Ramos (cell line): Measurements from ENCODE around the gene MYO3A.

Experiments used
- in situ Hi-C: fragments of 300-500 bp; cut with MboI; formaldehyde crosslinking; loops from one replicate; pipeline ENCODE4 v1.14.3; 2022; ENCODE audit warnings: low sequenced_read_pairs; ENCODE audit not compliant: unreplicated experiment

The MYO3A gene

DNA sequence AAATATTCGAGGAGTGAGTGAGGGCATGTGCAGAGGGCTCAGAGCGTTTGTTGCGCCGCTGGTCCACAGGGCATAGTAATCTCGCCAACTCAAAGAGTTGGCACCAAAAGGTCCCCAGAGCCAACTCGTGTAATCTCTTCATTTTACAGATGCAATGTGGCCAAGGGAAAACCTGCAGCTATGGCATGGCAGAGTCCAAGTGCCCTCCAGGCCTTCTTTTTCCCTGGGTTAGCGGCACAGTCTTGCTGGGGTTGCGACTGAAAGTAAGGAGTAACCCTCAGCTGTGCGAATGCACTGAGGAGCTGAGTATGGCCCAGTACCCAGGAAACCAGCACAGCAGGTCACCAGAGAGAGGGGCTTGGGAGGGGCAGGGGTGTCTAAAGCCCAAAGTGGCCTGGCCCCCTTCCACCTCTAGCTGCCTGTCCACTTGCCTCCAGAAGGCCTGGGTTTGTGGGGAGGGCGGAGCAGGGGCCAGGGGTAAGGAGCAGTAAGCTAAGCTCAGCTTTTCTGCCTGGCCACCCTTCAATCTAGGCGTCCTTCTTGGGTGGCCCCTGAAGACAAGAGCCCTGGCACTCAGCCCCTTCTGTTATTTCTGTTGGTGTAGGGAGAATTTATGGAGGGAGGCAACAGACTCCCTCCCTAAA is 279.2 kb downstream of the MYO3A start:
- in situ Hi-C loops, result no loop called here

DNA sequence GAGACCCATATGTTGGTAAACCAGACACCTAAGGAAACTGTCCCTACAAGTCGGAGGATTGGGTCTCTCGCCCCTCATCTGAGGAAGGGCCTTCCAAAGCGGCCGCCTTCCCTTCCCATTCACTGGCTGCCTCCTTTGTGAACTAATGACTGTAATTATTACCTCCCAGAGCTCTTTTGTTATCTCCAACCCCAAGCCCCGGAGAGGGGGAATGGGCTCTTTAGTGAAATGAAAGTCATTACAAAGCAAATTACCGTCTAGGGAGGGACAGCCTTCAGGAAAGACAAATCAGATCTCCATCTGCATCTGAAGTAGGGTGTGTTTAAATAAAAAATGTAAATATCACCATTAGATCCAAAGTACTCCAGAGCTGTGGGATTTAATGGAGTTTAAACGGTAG is 280.0 kb downstream of the MYO3A start:
- in situ Hi-C loops, result no loop called here

DNA sequence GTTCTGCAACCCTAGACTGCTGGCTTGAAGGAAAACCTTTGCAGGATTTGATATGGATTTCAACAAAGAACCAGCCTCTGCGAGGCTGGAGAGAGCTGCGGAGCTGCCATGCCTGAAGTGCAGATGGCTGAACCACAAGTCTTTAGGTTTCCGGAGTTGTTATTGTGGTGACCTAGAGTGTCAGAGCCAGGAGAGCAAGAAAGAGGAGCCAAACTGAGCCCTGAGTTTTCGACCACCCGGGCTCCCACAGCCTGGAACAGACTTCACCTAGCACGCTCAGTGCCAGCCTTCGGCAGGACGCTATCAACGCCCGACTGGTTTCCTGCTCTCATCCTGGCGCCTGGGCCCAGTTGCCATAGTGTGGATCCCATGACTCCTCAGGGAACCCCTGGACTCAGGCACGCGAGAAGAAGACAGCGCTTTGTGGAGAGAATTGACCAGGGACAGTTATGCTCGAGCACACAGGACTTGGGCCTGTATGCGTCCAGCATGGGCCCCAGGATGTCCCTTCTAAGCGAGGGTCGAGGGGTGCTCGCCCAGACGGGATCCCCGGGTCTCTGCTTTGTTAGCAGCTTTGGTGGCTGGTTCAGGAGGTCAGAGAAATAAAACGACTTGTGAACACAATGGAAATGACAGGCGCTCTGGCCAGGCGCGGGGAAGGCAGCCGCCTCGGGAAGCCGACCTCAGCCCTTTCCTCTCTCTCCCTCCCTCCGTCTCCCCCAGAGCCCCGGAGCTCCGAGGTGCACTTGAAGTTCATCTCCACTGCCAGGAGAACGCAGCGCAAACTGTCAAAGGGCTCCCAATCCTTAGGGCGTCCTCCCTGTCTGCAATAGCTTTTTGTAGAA is 280.7 kb downstream of the MYO3A start:
- in situ Hi-C loops, result no loop called here

DNA sequence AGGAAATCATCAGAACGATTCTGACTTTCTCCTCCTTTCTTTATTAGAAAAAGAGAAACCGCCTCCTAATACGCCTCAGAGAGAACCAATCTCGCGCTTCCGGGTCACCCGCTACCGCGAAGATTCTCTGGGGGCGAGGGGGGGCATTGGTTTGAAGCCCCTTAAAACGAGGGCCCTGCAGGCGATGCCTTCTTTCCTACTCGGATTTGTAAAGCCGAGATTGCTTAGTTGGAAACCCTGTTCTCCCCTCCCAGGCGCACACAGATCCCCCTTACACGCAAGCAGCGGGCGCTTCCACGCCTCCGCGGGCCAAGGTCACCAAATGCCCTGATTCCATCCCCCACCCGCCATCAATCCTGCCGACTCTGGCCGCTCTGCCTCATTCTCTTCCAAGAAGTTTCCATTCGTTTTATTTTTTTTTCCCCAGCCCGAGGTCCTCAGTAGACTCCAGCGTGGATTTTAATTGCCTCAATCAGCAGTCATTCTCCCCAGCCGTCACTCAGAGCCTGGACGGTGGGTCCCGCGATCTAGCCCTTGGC is 281.4 kb downstream of the MYO3A start:
- in situ Hi-C loops, result no loop called here

DNA sequence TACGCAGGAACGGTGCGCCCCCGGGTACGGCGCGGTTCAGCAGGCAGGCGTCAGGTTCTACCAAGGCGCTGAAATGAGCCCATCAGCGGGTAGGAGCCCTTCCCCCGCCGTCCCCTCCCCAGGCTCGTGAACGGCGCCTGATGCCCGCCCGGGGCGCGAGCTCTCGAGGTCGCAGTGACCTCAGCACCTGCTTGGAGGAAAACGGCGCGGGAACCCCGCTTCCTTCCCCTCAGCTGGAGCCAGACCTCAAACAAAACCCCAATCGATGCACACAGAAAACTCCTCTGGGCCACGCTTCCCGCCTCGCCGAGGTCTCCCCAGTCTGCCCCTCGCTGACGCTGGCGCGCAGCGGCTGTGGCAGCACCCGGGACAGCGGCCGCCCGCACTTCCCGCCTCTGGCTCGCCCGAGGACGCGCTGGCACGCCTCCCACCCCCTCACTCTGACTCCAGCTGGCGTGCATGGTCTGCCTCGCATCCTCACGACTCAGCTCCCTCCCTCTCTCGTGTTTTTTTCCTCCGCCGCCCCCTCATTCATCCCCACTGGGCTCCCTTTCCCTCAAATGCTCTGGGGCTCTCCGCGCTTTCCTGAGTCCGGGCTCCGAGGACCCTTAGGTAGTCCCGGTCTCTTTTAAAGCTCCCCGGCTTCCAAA is 282.0 kb downstream of the MYO3A start:
- in situ Hi-C loops, result no loop called here

DNA sequence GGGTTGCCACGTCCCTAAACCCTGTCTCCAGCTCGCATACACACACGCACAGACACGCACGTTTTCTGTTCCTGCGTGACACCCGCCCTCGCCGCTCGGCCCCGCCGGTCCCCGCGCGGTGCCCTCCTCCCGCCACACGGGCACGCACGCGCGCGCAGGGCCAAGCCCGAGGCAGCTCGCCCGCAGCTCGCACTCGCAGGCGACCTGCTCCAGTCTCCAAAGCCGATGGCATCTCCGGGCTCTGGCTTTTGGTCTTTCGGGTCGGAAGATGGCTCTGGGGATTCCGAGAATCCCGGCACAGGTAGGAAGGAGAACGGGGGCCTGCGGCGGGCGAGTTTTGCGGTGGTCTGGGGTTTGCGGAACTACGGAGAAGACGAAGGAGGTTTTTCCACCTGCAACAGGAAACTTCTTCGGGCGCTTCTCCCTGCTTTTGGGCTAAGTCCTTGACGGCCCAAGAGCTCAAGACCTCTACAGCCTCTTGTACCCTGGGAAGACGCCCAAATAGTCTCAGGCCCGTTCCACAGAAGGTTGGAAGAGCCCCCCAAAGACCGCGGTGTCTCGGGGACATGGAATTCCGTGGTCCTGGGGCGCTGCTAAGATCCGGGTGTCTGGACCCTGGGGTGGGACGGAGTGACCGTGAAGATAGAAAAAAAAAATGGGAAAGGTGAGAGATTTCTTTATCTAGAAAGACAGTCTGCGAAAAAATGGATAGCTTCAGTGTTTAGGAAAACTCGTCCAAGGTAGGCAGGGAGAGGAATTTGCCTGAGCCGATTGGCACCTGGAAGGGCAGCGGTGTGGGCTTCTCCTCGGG is 282.8 kb downstream of the MYO3A start, which contains the start of gene GAD2:
GAD2 (plus strand) TSS at position 190 of the 811 bp plus-strand sequence; CDS start at position 226, 36 bp downstream.
- in situ Hi-C loops, result no loop called here

DNA sequence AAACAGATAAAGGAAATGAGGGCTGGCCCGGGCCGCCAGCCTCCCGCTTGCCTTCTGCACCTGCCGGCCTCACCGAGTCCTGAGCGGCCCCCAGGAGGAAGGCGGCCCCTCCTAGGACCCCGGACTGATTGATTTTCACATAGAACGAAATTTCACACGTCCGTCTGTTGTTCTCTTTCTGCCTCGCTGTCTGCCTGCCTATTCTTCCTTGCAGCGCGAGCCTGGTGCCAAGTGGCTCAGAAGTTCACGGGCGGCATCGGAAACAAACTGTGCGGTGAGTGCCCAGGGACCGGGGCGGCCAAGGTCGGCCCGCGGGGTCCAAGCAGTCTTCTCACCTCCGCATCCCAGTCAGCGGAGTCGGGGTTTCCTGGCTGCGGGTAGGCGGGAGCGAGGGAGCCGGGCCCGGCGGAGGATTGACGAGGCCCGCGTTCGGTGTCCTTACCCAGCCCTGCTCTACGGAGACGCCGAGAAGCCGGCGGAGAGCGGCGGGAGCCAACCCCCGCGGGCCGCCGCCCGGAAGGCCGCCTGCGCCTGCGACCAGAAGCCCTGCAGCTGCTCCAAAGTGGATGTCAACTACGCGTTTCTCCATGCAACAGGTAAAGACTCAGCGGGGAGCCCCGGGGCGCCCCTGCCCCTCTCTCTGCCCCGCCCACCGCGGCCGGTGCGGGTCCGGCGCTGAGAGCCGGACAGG is 283.5 kb downstream of the MYO3A start:
- in situ Hi-C loops, result no loop called here

DNA sequence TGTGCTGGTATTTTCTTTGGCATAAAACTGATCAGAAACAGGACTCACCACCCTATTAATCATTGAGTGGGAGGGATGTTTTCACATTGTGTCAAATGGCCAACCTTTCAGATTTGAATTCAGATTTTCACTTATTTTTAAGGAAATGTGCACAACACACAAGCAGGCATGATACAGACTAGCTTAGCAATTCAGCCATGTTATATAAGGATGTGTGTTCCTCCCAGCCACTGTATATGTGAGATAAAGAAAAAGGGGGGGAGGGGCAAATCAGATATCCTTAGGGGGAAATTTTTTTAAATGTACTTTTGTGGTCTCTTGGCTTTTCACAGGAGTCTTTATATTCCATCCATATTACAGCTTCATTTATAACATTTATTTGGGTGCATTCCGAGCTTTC is 285.6 kb downstream of the MYO3A start:
- in situ Hi-C loops, result no loop called here

DNA sequence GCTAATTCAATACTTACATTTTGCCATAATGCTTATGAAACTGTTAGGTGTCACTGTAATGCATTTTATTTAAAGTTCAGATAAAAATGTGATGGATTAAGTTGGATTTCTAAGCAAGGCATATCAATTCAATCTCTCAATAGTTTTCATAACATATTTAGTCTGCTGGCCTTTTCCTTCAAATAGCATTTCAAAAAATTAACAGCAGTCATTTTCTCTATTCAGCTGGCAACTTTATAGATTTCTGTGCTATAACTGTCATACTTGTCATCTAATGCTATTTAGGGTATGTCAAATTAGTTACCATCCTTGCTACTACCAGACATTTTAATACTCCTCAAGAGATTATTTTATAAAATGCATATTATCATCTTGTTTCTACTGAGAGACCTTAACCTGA is 286.9 kb downstream of the MYO3A start:
- in situ Hi-C loops, result no loop called here

DNA sequence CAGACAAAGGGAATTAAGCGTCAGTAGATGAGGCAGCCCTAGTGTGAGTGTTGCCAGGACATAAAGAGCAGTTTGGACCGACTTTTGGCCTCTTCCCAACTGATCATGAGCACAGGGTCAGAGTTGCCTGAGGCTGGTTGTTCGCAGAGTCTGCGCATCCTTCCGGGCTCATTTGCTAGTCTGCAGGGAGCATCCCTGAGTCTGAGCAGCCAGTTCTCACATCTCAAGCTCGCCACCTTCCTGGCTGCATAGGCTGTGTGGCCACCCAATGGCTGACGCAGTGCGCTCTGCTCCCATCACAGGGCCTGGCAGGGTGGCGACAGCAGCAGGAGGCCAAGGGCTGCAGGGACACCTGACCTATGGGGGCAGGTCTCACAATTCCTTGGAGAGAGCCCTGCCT is 287.5 kb downstream of the MYO3A start:
- in situ Hi-C loops, result no loop called here

DNA sequence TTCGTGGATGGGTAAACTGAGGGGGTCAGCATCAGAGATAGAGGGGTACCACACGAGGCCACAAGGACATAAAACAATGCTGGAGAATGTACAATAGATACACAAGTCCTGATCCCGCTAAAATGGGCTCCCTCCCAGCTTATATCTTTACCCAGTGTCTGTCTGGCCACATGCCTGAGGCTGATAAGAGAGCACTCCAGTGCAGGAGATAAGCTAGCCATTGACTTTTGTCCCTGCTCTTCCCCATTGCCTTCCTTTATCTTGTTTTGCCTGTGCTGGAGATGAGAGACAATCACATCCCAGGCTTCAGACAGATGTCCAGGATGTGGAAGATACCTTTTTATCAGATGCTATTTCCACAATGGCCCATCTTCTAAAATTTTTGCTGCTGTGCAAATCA is 288.5 kb downstream of the MYO3A start:
- in situ Hi-C loops, result no loop called here

DNA sequence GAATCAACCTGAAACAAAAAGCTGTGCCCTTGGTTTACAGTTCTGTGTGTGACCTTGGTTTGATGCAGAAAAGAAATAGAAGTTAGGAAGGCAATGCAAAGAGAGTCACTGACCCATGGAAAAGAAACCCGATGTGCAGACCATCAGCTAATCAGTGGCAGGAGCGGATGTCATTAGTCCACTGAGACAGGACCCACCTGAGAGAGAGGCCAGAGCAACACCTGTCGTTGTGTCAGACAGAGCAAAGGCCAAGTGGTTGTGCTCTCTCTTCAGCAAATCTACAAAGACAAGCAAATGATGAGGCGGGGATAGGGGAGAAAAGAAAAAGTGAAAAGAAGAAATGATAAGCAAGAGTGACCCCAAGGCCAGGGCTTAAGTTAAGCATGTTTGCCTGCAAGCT is 291.3 kb downstream of the MYO3A start:
- in situ Hi-C loops, result no loop called here

DNA sequence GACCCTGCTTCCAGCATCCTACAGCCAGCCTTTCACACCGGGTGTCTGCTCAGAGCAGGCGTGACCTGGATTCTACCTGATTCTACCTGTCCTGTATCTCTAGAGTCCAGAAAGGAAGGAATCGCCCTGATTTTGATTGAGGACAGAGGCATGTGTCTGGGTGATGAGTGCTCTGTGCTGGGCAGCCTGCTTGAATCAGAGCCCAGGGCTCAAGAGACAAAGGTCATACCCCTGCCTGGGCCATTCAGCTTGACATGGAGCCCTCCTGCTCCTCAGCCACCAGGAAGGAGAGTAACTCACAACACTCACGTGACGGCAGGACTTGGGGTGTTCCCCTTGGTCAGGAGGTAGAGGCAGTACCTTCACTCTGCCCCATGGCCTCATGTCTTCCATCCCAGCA is 293.8 kb downstream of the MYO3A start:
- in situ Hi-C loops, result no loop called here

DNA sequence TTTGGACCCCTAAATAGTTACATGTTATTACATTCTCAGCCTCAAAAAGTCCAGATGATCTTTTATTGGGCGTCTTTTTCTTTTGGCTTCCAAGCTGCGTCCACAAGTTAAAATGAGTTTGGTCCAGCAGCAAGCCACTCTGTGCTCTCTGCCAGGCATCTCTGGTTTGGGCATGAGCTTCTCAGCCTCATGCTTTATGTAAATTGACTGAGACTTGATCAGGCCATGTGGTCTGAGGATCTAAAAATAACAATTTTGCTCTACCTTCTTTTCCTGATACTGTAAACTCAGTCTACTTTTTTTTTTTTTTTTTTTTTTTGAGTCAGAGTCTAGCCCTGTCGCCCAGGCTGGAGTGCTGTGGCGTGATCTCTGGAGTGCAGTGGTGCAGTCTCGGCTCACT is 298.1 kb downstream of the MYO3A start:
- in situ Hi-C loops, result no loop called here

DNA sequence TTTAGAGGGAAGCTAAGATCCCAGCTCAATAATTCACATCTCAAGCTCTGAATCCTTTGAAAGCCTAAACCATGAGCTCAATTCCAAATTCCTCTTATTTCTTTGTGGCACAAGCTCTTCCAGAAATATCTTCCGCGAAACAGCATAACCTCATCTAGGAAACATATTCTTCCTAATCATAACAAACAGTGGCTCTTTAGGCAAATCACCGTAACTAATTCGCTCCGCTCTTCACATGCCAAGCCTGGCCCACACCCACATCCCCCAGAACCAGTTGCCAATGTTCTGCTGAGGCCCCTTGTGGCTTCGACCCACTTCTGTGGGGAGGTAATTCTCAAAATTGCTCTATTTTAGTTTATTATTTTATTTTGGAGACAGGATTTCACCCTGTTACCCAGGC is 301.7 kb downstream of the MYO3A start:
- in situ Hi-C loops, result no loop called here

DNA sequence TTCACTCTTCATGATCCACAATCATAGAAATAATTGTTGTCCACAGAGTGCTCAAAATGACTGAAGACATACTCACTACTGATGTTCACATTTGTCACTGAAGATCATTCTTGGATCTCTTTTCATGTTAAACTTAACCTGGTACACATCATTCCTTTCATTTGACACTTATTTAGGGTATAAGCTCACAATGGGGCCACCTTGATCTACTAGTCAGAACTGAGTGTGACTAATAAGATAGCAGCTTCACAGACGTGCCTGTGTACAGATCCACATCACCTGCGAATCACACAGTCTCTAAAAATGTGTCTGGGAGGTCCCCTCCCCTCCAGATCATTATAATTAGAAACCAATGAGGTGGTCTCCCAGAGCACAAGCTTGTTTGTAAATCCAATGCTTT is 304.3 kb downstream of the MYO3A start:
- in situ Hi-C loops, result no loop called here

DNA sequence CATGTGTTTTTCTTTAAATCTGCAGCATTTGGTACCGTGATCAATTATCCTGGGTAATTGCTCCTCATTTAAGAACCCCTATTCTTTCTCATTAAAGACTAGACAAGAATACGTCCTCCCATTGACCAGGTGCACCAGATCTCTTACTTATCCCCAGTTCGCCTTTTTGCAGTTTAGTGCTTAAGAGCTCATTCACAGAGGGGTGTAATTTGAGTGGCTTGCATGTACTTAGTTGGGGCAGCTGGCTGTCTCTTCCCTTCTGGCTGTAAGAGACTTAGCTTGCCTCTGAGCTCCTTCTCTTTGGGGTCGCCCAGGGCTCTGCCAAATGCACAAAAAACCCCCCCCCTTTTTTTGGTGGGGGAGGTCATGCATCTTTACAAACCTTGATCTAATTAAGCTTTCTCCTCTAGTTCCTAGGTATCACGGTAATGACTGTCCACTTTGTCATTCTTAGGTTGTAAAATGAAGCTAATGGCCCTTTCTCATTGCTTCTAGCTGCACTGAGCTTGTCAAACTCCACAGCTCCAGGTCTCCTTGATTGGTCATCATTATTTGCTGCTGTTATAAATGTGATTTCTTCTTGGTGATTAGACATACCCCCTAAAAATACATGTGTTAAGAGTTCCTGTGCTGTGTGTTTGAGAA is 308.8 kb downstream of the MYO3A start:
- in situ Hi-C loops, result no loop called here

DNA sequence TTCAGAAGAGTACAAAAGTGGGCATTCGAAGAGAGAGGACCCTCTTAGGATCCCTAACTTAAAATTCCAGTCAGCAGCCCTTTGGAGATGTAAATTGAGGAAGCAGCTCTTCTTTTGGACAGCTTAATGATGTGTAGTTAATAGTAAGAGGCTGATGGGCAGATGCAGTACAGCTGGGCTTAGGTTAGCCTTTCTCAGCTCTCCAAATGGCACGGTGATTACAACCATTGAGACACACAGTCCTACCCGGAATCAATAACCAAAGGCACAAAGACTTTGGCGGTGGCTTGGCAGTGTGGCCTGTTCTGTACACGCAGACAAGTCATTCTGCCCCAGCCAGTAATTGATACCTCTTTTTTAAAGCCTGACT is 309.3 kb downstream of the MYO3A start:
- in situ Hi-C loops, result no loop called here

DNA sequence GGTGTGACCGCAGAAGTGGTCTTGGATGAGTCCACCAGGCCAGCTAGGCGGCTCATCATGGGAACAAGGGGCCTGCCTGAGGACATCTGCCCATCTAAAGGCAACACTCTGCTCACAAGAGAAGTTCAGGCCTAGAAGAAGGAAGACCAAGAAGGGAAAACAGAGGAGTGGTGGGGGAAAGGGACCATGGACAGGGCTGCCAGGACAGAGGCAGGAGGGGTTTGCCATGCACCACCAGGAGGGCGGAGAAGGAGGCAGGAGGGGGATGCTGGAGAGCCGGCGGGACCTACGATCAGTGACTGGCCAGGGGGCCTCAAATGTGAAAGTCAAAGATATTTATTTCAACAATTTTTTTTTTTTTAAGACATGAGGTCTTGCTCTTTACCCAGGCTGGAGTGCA is 315.7 kb downstream of the MYO3A start:
- in situ Hi-C loops, result no loop called here
